ENCODE data around the gene NCS1.

Gene NCS1

DNA sequence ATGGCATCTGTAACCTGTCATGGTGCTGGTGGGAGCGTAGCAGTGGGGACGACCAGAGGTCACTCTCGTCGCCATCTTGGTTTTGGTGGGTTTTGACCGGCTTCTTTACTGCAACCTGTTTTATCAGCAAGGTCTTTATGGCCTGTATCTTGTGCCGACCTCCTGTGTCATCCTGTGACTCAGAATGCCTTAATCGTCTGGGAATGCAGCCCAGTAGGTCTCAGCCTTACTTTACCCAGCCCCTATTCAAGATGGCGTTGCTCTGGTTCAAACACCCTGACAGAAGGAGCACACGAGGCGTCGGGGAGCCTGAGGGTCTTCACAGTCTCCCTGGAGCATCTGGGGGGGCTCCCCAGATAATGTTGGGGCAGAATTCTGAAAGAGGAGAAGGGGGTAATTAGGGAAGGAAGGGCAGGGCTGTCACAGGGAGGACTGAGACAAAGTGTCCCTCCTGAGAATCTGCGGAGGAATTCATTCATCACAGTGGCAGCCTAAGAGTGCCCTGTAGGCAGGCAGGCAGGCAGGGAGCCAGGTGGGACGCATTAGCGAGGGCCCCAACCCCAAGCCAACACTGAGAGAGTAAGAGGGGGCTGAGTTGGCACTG is 21.3 kb upstream of the NCS1 start:
- TF ChIP-seq EGR1 (IDR thresholded peaks at IDR 0.05) (no peak), TCF12 (IDR thresholded peaks at IDR 0.05; ENCODE audit: low read depth) (no peak), EP300 (IDR thresholded peaks at IDR 0.05; ENCODE audit: borderline replicate concordance) (peak; percentile 35; the same call in 1 of the 2 replicates), YY1 (IDR thresholded peaks at IDR 0.05; ENCODE audit: low read depth) (peak; percentile 66; the same call in 1 of the 2 replicates)

DNA sequence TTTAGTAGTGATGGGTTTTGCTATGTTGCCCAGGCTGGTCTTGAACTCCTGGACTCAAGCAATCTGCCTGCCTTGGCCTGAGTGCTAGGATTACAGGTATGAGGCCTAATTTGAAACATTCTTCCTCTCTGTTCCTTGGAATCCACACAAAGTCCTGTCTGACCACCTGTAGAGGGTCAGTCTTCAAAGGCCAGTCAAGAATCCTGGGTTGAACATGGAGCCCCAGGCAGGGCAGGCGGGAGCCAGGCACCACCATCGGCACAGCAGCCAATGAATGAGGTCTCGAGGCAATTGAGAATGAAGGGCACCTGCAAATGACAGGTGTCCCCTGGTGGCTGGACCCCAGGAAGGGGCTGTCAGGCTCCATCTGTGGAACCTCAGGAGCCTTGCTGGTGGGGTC is 17.4 kb upstream of the NCS1 start:
- TF ChIP-seq MAX (IDR thresholded peaks at IDR 0.05) (no peak), TEAD4 (IDR thresholded peaks at IDR 0.05) (no peak), RAD21 (IDR thresholded peaks at IDR 0.05; ENCODE audit: low read depth) (no peak), REST (IDR thresholded peaks at IDR 0.05; ENCODE audit: low read depth) (no peak), FOXM1 (IDR thresholded peaks at IDR 0.05; ENCODE audit: borderline replicate concordance, low read depth) (no peak), TAF1 (IDR thresholded peaks at IDR 0.05; ENCODE audit: low read depth) (no peak), ZBTB7A (IDR thresholded peaks at IDR 0.05; ENCODE audit: low read depth) (no peak), TCF12 (IDR thresholded peaks at IDR 0.05; ENCODE audit: low read depth) (no peak), EGR1 (IDR thresholded peaks at IDR 0.05) (no peak), USF1 (IDR thresholded peaks at IDR 0.05) (no peak), EP300 (IDR thresholded peaks at IDR 0.05; ENCODE audit: borderline replicate concordance) (no peak), CEBPB (IDR thresholded peaks at IDR 0.05) (no peak), YY1 (IDR thresholded peaks at IDR 0.05; ENCODE audit: low read depth) (no peak), CREB1 (IDR thresholded peaks at IDR 0.05; ENCODE audit: low read depth) (no peak), NFIC (IDR thresholded peaks at IDR 0.05) (no peak)

DNA sequence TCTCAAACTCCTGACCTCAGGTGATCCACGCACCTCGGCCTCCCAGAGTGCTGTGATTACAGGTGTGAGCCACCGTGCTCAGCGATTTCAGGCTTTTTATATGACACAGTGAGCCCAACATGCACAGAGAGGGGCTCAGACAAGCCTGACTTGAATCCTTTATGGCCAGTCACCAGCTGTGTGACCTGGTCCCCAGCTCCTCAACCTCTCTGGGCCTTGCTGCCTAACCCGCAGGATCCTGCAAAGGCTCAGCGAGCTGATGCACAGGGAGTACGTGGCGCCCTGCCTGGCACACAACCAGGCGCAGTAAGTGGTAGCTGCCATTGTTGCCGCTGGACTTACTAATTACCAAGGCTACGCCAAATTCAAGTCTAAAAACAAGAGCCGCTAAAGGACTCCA is 16.6 kb upstream of the NCS1 start:
- TF ChIP-seq USF1 (IDR thresholded peaks at IDR 0.05) = no peak
- TF ChIP-seq EP300 (IDR thresholded peaks at IDR 0.05; ENCODE audit: borderline replicate concordance) = no peak
- TF ChIP-seq TAF1 (IDR thresholded peaks at IDR 0.05; ENCODE audit: low read depth) = no peak
- TF ChIP-seq ZBTB7A (IDR thresholded peaks at IDR 0.05; ENCODE audit: low read depth) = no peak
- no peak for TF ChIP-seq FOXM1 (IDR thresholded peaks at IDR 0.05; ENCODE audit: borderline replicate concordance, low read depth)
- no peak for TF ChIP-seq TEAD4 (IDR thresholded peaks at IDR 0.05)
- no peak for TF ChIP-seq MAX (IDR thresholded peaks at IDR 0.05)
- no peak for TF ChIP-seq TCF12 (IDR thresholded peaks at IDR 0.05; ENCODE audit: low read depth)
- no peak for TF ChIP-seq EGR1 (IDR thresholded peaks at IDR 0.05)
- no peak for TF ChIP-seq NFIC (IDR thresholded peaks at IDR 0.05)
- TF ChIP-seq CREB1 (IDR thresholded peaks at IDR 0.05; ENCODE audit: low read depth) = no peak
- no peak for TF ChIP-seq RAD21 (IDR thresholded peaks at IDR 0.05; ENCODE audit: low read depth)
- no peak for TF ChIP-seq YY1 (IDR thresholded peaks at IDR 0.05; ENCODE audit: low read depth)
- no peak for TF ChIP-seq REST (IDR thresholded peaks at IDR 0.05; ENCODE audit: low read depth)
- TF ChIP-seq CEBPB (IDR thresholded peaks at IDR 0.05) = no peak

- TF ChIP-seq YY1 (IDR thresholded peaks at IDR 0.05; ENCODE audit: low read depth) = no peak
- no peak for TF ChIP-seq TCF12 (IDR thresholded peaks at IDR 0.05; ENCODE audit: low read depth)
- no peak for TF ChIP-seq MAX (IDR thresholded peaks at IDR 0.05)
- TF ChIP-seq CEBPB (IDR thresholded peaks at IDR 0.05) = no peak
- TF ChIP-seq RAD21 (IDR thresholded peaks at IDR 0.05; ENCODE audit: low read depth) = peak; percentile 35; the same call in 1 of the 2 replicates
- TF ChIP-seq TEAD4 (IDR thresholded peaks at IDR 0.05) = no peak
- TF ChIP-seq USF1 (IDR thresholded peaks at IDR 0.05) = no peak
These were observed 15.5 kb upstream of the NCS1 start for GRCh38 chr9:130156672-130157071.

GRCh38 chr9:130157079-130157478 is 15.1 kb upstream of the NCS1 start:
- TF ChIP-seq EGR1 (IDR thresholded peaks at IDR 0.05) = no peak
- no peak for TF ChIP-seq TCF12 (IDR thresholded peaks at IDR 0.05; ENCODE audit: low read depth)
- TF ChIP-seq ZBTB7A (IDR thresholded peaks at IDR 0.05; ENCODE audit: low read depth) = no peak
- no peak for TF ChIP-seq CREB1 (IDR thresholded peaks at IDR 0.05; ENCODE audit: low read depth)

Data from Ishikawa (cell line).